Chondrocyte (in vitro differentiated cells): ENCODE results near the gene RGS18. TPM values are rescaled to one million over a fixed set of nuclear protein-coding genes. Genes with fewer than 3 reads are reported as not detected.
"Not testable (repeated sequence)": the region's sequence is repeated elsewhere in the genome, so short reads cannot be mapped to it uniquely, and the experiment has no call there.

Experiments used
- DNase-seq: peaks from one replicate; pipeline ENCODE4 v3.0.0; 2021; ENCODE audit warnings: mixed read lengths, low spot score
- H3K27ac Mint-ChIP-seq: one replicate; pipeline ENCODE4 v1.8.0; 2021; ENCODE audit warnings: mild to moderate bottlenecking, moderate library complexity, mixed read lengths; ENCODE audit not compliant: unreplicated experiment
- H3K27me3 Mint-ChIP-seq: 2 replicates; pipeline ENCODE4 v1.8.0; 2021; ENCODE audit warnings: low read depth, mixed read lengths
- H3K36me3 Mint-ChIP-seq: 2 replicates; pipeline ENCODE4 v1.8.0; 2021; ENCODE audit warnings: low read depth, mixed read lengths
- H3K4me1 Mint-ChIP-seq: 2 replicates; pipeline ENCODE4 v1.8.0; 2021; ENCODE audit warnings: low read depth, mild to moderate bottlenecking, mixed read lengths
- H3K4me3 Mint-ChIP-seq: one replicate; pipeline ENCODE4 v1.8.0; 2021; ENCODE audit warnings: mild to moderate bottlenecking, moderate library complexity, mixed read lengths; ENCODE audit not compliant: unreplicated experiment
- H3K9me3 Mint-ChIP-seq: 2 replicates; pipeline ENCODE4 v1.8.0; 2021; ENCODE audit warnings: low read depth, mixed read lengths
- total RNA-seq: library from RNA; stranded (reverse); gene quantifications from 3 replicates; pipeline ENCODE4 v1.2.1, GENCODE V29; 2021
- TF ChIP-seq, protein P1 (sequence below): fragments of 200-600 bp; sonication (generic); IDR thresholded peaks from 2 replicates; pipeline ENCODE4 v1.5.0; 2021; ENCODE audit warnings: antibody characterized with exemption, mild to moderate bottlenecking, moderate library complexity

Gene RGS18
- total RNA-seq, 1 donor from 2014 or later = not detected

DNA sequence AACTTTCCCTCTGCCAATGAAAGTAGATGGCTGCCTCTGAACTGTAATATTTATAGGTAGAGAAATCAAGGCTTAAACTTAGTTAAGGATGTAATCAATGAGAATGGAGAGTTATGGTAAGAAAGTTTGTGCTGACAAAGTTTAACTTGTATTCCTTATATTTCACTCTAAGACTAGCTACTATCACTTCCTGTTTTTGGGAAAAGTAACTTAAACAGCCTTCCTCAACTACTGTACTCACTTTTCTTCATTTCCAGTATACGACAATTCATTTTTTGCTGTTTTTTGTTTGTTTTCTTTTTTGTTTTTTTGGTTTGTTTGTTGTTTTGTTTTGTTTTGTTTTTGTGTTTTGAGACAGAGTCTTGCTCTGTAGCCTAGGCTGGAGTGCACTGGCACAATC lies 3.7 kb downstream of the RGS18 start:
- no peak overlapping the region for H3K4me3 Mint-ChIP-seq
- H3K36me3 Mint-ChIP-seq = peaks cover 2% of the 10 kb centered on the region
- DNase-seq = no peak

DNA sequence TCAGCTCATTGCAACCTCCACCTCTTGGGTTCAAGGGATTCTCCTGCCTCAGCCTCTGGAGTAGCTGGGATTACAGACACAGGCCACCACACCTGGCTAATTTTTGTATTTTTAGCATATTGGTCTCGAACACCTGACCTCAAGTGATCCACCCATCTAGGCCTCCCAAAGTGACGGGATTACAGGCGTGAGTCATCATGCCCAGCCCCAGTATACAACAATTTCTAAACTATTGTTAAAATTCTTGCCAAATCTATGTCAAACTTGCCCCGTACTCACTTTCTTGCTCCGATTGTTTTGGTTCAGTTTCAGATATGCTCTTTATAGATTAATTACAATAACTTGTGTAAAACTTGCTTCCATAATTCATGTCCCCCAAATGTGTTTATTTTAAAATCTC lies 4.1 kb downstream of the RGS18 start:
- Mint-ChIP-seq H3K4me3 (no peak overlapping the region), H3K9me3 (peaks cover 4% of the 10 kb centered on the region), H3K36me3 (peaks cover 2% of the 10 kb centered on the region), H3K4me1 (no peaks in the 10 kb centered on the region), H3K27ac (no peak overlapping the region), H3K27me3 (no peaks in the 10 kb centered on the region)
- TF ChIP-seq, protein P1, sequence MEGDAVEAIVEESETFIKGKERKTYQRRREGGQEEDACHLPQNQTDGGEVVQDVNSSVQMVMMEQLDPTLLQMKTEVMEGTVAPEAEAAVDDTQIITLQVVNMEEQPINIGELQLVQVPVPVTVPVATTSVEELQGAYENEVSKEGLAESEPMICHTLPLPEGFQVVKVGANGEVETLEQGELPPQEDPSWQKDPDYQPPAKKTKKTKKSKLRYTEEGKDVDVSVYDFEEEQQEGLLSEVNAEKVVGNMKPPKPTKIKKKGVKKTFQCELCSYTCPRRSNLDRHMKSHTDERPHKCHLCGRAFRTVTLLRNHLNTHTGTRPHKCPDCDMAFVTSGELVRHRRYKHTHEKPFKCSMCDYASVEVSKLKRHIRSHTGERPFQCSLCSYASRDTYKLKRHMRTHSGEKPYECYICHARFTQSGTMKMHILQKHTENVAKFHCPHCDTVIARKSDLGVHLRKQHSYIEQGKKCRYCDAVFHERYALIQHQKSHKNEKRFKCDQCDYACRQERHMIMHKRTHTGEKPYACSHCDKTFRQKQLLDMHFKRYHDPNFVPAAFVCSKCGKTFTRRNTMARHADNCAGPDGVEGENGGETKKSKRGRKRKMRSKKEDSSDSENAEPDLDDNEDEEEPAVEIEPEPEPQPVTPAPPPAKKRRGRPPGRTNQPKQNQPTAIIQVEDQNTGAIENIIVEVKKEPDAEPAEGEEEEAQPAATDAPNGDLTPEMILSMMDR = no peak
- DNase-seq = no peak

More for the DNA sequence above, 3.7 kb downstream of the RGS18 start:
- no peaks in the 10 kb centered on the region for H3K27me3 Mint-ChIP-seq
- TF ChIP-seq, protein P1 = no peak
- H3K9me3 Mint-ChIP-seq = peaks cover 4% of the 10 kb centered on the region
- H3K4me1 Mint-ChIP-seq = no peaks in the 10 kb centered on the region
- H3K27ac Mint-ChIP-seq = no peak overlapping the region

DNA sequence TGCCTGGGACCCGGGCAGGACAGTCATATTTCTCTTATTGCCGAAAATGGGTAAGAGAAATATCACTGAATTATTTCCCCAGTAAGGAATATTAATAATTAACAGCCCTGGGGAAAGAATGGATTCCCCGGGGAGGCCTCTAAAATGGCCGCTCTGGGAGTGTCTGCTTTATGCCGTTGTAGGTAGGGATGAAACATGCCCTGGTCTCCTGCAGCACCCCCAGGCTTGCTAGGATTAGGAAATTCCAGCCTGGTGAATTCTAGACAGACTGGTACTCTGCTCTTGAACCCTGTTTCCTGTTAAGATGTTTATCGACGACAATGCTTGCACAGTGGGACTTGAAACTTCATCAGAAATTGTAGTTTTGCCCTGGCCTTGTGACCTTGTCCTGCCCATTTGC lies 6.7 kb downstream of the RGS18 start:
- H3K9me3 Mint-ChIP-seq, H3K36me3 Mint-ChIP-seq, H3K4me1 Mint-ChIP-seq, H3K4me3 Mint-ChIP-seq, H3K27me3 Mint-ChIP-seq, DNase-seq, H3K27ac Mint-ChIP-seq: not testable (repeated sequence)

DNA sequence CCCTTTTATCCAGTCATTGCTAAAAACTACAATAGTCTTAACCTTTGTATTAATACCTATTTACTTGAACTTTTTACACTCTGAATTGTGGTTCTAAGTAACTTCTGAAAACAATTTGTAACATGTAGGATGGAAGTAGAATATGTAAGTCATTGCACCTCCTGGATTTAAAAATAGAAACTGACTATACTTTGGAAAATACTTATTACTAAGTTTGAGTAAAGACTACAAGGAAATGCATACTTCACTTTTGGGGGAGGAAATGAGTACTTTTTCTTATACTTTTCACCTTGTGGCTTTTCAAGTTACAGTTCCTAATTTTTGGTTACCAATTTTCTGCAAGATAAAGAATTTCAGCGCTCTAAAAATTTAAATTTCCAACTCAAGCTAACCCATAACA lies 8.7 kb downstream of the RGS18 start:
- Mint-ChIP-seq H3K4me3 (no peak overlapping the region), H3K4me1 (no peaks in the 10 kb centered on the region), H3K27ac (no peak overlapping the region), H3K36me3 (peaks cover 2% of the 10 kb centered on the region), H3K9me3 (peaks cover 4% of the 10 kb centered on the region), H3K27me3 (no peaks in the 10 kb centered on the region)
- DNase-seq = no peak
- TF ChIP-seq, protein P1 = no peak

DNA sequence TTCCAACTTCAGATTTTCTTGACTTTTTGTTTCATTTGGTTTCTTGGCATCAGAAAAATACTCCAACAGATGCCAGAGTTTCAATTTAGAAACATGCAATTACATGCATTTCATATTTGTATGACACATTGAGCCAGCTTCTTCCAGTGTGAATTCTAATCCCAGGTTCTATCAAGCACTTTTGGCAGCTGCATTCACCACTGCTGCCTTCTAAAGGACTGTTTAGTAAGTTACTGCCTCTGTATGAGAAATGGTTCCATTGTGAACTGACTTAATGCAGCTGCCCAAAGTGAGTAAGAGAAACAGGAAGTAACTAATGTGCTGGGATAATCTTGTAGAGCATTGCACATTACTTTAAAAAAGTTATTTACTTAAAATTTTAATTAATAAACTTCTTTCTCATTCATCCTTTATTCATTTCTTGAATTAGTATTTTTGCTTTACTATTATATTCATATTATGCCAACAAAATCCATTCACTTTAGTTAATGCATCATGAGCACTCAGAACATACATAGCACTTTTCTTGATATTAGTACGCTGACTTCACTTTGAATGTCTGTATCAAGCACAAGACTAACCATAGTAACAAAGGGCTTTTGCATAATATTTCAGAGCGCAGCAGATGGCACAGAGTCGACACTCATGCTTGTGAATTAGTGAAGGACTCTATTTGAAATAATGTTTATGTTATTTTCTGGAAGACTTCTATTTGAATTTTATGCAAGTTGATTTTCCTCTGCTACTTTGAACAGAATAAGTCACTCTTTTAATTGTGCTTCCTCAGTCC lies 9.8 kb downstream of the RGS18 start:
- Mint-ChIP-seq H3K4me1 (no peaks in the 10 kb centered on the region), H3K27ac (no peak overlapping the region), H3K36me3 (peaks cover 2% of the 10 kb centered on the region), H3K27me3 (no peaks in the 10 kb centered on the region), H3K9me3 (peaks cover 4% of the 10 kb centered on the region), H3K4me3 (no peak overlapping the region)
- no peak for DNase-seq
- TF ChIP-seq, protein P1 = no peak

DNA sequence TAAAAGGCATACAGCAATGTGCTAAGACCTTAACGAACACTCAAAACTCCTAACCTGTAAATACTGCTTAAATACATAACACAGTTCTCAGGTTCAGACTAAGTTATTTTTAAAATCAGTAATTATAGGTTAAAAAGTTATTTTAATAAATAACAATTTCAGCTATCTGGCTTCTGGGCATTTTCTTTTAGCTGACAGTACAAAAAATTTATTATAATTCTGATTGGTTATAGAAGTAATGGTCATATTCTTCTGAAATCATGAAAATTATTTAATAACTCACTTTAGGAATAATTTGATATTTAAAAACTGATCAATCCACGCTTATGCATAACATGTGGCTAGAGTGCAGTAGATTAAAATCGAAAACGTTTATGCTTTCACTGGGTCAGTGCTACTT lies 10.7 kb downstream of the RGS18 start:
- Mint-ChIP-seq H3K36me3 (peaks cover 2% of the 10 kb centered on the region), H3K9me3 (peaks cover 7% of the 10 kb centered on the region), H3K4me1 (no peaks in the 10 kb centered on the region), H3K27me3 (no peaks in the 10 kb centered on the region), H3K4me3 (no peak overlapping the region), H3K27ac (no peak overlapping the region)
- no peak for DNase-seq
- TF ChIP-seq, protein P1 = no peak
